ENCODE results near the gene HOMER1.

Gene HOMER1

GRCh38 chr5:79484731-79485130, 29.2 kb downstream of the HOMER1 start:
- no peak for TF ChIP-seq CTCF (IDR thresholded peaks at IDR 0.05; ENCODE audit: low read depth, low read length, missing control alignments)
- no peak for DNase-seq (ENCODE audit: low read depth)
- no peak overlapping the region for H3K4me3 ChIP-seq (ENCODE audit: low read depth, low read length)

GRCh38 chr5:79481574-79481973, 32.4 kb downstream of the HOMER1 start:
- DNase-seq (ENCODE audit: low read depth), result no peak
- no peak overlapping the region for H3K4me3 ChIP-seq (ENCODE audit: low read depth, low read length)
- TF ChIP-seq CTCF (IDR thresholded peaks at IDR 0.05; ENCODE audit: low read depth, low read length, missing control alignments), result no peak

GRCh38 chr5:79480991-79481390, 32.9 kb downstream of the HOMER1 start:
- H3K4me3 ChIP-seq (ENCODE audit: low read depth, low read length), result no peak overlapping the region
- no peak for TF ChIP-seq CTCF (IDR thresholded peaks at IDR 0.05; ENCODE audit: low read depth, low read length, missing control alignments)
- no peak for DNase-seq (ENCODE audit: low read depth)

- H3K4me3 ChIP-seq (ENCODE audit: low read depth, low read length), result no peak overlapping the region
- no peak for TF ChIP-seq CTCF (IDR thresholded peaks at IDR 0.05; ENCODE audit: low read depth, low read length, missing control alignments)
- DNase-seq (ENCODE audit: low read depth), result no peak
Measured at GRCh38 chr5:79475152-79475466, 38.8 kb downstream of the HOMER1 start.

GRCh38 chr5:79474367-79475151, 39.4 kb downstream of the HOMER1 start:
- DNase-seq (ENCODE audit: low read depth), result no peak
- no peak overlapping the region for H3K4me3 ChIP-seq (ENCODE audit: low read depth, low read length)
- TF ChIP-seq CTCF (IDR thresholded peaks at IDR 0.05; ENCODE audit: low read depth, low read length, missing control alignments), result no peak

- no peak for DNase-seq (ENCODE audit: low read depth)
- TF ChIP-seq CTCF (IDR thresholded peaks at IDR 0.05; ENCODE audit: low read depth, low read length, missing control alignments), result no peak
- H3K4me3 ChIP-seq (ENCODE audit: low read depth, low read length), result no peak overlapping the region
Measured at GRCh38 chr5:79471556-79471955, 42.4 kb downstream of the HOMER1 start.

- H3K4me3 ChIP-seq (ENCODE audit: low read depth, low read length), result no peak overlapping the region
- DNase-seq (ENCODE audit: low read depth), result peak; percentile 8
- TF ChIP-seq CTCF (IDR thresholded peaks at IDR 0.05; ENCODE audit: low read depth, low read length, missing control alignments), result peak; percentile 49
Measured at GRCh38 chr5:79464695-79465332, 49.1 kb downstream of the HOMER1 start.
